Inferior parietal cortex (tissue), 1 donor: ENCODE measurements around the gene SHROOM3.
A peak's percentile ranks its signal among the peaks of the same experiment; 100 is the strongest.

Source experiments
- DNase-seq: peaks from one replicate; pipeline ENCODE4 v3.0.0-alpha.2; 2016; ENCODE audit errors: extremely low spot score

Gene SHROOM3

GRCh38 chr4:76821641-76822040 lies 386.6 kb downstream of the SHROOM3 start:
- peak; percentile 56 for DNase-seq

GRCh38 chr4:76822303-76822702 lies 387.3 kb downstream of the SHROOM3 start:
- no peak for DNase-seq

GRCh38 chr4:76823495-76823894 lies 388.5 kb downstream of the SHROOM3 start:
- no peak for DNase-seq

- DNase-seq = no peak
Observed at GRCh38 chr4:76830612-76830963, 395.6 kb downstream of the SHROOM3 start.

- no peak for DNase-seq
Observed at GRCh38 chr4:76830964-76831703, 396.1 kb downstream of the SHROOM3 start.

GRCh38 chr4:76831711-76832373 lies 396.8 kb downstream of the SHROOM3 start:
- no peak for DNase-seq
